ENCODE results near the gene SERPINA6.

GRCh38 chr14:94306047-94306978 lies 16.8 kb downstream of the SERPINA6 start:
- TF ChIP-seq ZBTB33 (IDR thresholded peaks at IDR 0.05; ENCODE audit: extremely low read depth, insufficient replicate concordance, low read length): no peak
- TF ChIP-seq, protein P1, sequence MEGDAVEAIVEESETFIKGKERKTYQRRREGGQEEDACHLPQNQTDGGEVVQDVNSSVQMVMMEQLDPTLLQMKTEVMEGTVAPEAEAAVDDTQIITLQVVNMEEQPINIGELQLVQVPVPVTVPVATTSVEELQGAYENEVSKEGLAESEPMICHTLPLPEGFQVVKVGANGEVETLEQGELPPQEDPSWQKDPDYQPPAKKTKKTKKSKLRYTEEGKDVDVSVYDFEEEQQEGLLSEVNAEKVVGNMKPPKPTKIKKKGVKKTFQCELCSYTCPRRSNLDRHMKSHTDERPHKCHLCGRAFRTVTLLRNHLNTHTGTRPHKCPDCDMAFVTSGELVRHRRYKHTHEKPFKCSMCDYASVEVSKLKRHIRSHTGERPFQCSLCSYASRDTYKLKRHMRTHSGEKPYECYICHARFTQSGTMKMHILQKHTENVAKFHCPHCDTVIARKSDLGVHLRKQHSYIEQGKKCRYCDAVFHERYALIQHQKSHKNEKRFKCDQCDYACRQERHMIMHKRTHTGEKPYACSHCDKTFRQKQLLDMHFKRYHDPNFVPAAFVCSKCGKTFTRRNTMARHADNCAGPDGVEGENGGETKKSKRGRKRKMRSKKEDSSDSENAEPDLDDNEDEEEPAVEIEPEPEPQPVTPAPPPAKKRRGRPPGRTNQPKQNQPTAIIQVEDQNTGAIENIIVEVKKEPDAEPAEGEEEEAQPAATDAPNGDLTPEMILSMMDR (IDR thresholded peaks at IDR 0.05 in 2 of 3, conservative IDR thresholded peaks at IDR 0.05 in 1 of 3; ENCODE audit: borderline replicate concordance in 1 of 3, insufficient read depth in 1 of 3, low read depth in 2 of 3, low read length in 2 of 3): no peak
- TF ChIP-seq POLR2AphosphoS5 (IDR thresholded peaks at IDR 0.05; ENCODE audit: low read depth, low read length): no peak

Measured in HCT116 (cell line).